GM23338 (cell line): ENCODE data around the gene ARHGEF11. TPM values are rescaled to one million over a fixed set of nuclear protein-coding genes. Genes with fewer than 3 reads are reported as not detected.

Source experiments
- ATAC-seq: fragments of 200-7000 bp; cut with Tn5 transposase; 3 replicates; pipeline ENCODE4 v1.9.1; 2020
- DNase-seq: peaks from one replicate; pipeline ENCODE4 v3.0.0-alpha.2; 2015; ENCODE audit warnings: low spot score
- H2AFZ ChIP-seq: fragments of 200-600 bp; sonication (generic); 2 replicates; pipeline ENCODE4 v1.8.0; 2016; ENCODE audit warnings: antibody characterized with exemption, mild to moderate bottlenecking, moderate library complexity
- H3F3A ChIP-seq: fragments of 200-600 bp; sonication (generic); replicated peaks from 2 replicates; pipeline ENCODE4 v1.8.0; 2017; ENCODE audit warnings: antibody characterized with exemption, mixed run types, low read depth
- H3K27ac ChIP-seq: fragments of 200-600 bp; sonication (generic); 2 replicates; pipeline ENCODE4 v1.6.1; 2016; ENCODE audit warnings: low read depth
- H3K27me3 ChIP-seq: fragments of 200-600 bp; sonication (generic); 2 replicates; pipeline ENCODE4 v1.8.0; 2016; ENCODE audit warnings: mild to moderate bottlenecking, mixed run types, moderate library complexity; ENCODE audit not compliant: insufficient read depth
- H3K36me3 ChIP-seq: fragments of 200-600 bp; sonication (generic); 2 replicates; pipeline ENCODE4 v1.8.0; 2016; ENCODE audit warnings: mild to moderate bottlenecking; ENCODE audit not compliant: insufficient read depth
- H3K4me1 ChIP-seq: fragments of 200-600 bp; sonication (generic); 2 replicates; pipeline ENCODE4 v1.8.0; 2016; ENCODE audit warnings: mild to moderate bottlenecking, moderate library complexity; ENCODE audit not compliant: insufficient read depth
- H3K4me2 ChIP-seq: fragments of 200-600 bp; sonication (generic); 2 replicates; pipeline ENCODE4 v1.7.1; 2017; ENCODE audit warnings: mixed run types
- H3K4me3 ChIP-seq: fragments of 200-600 bp; sonication (generic); 2 replicates; pipeline ENCODE4 v1.6.1; 2016; ENCODE audit warnings: mixed run types
- H3K79me2 ChIP-seq: fragments of 200-600 bp; sonication (generic); replicated peaks from 2 replicates; pipeline ENCODE4 v1.8.0; 2017; ENCODE audit warnings: mild to moderate bottlenecking; ENCODE audit not compliant: insufficient read depth
- H3K9me2 ChIP-seq: fragments of 200-600 bp; sonication (generic); 2 replicates; pipeline ENCODE4 v1.8.0; 2017; ENCODE audit not compliant: insufficient read depth
- H4K20me1 ChIP-seq: fragments of 200-600 bp; sonication (generic); replicated peaks from 2 replicates; pipeline ENCODE4 v1.8.0; 2017; ENCODE audit warnings: mild to moderate bottlenecking; ENCODE audit not compliant: insufficient read depth
- H3K27ac Mint-ChIP-seq: 2 replicates; pipeline ENCODE4 v1.8.0; 2020; ENCODE audit warnings: inconsistent platforms, mild to moderate bottlenecking, moderate library complexity, mixed read lengths
- H3K27me3 Mint-ChIP-seq: 3 replicates; pipeline ENCODE4 v1.8.0; 2022; ENCODE audit warnings: low read depth, mild to moderate bottlenecking, moderate library complexity, mixed read lengths, inconsistent platforms; ENCODE audit not compliant: insufficient read depth, poor library complexity
- H3K36me3 Mint-ChIP-seq: 3 replicates; pipeline ENCODE4 v1.8.0; 2021; ENCODE audit warnings: low read depth, mild to moderate bottlenecking, inconsistent platforms, moderate library complexity, mixed read lengths
- H3K4me1 Mint-ChIP-seq: 3 replicates; pipeline ENCODE4 v1.8.0; 2020; ENCODE audit warnings: mild to moderate bottlenecking, inconsistent platforms, mixed read lengths
- H3K4me3 Mint-ChIP-seq: 3 replicates; pipeline ENCODE4 v1.8.0; 2021; ENCODE audit warnings: moderate library complexity, mild to moderate bottlenecking, inconsistent platforms, mixed read lengths
- H3K9me3 Mint-ChIP-seq: 3 replicates; pipeline ENCODE4 v1.8.0; 2020; ENCODE audit warnings: moderate library complexity, mild to moderate bottlenecking, inconsistent platforms, mixed read lengths
- CREB1 ChIP-seq: fragments of 250-450 bp; sonication (Bioruptor Pico); IDR thresholded peaks from 2 replicates; pipeline ENCODE4 v1.5.0; 2020; ENCODE audit warnings: low read depth, mild to moderate bottlenecking, moderate library complexity
- EZH2 ChIP-seq: fragments of 200-600 bp; sonication (generic); IDR thresholded peaks from one replicate; pipeline ENCODE4 v1.8.0; 2017; ENCODE audit warnings: antibody characterized with exemption, mild to moderate bottlenecking, low read depth; ENCODE audit not compliant: unreplicated experiment
- EZH2phosphoT487 ChIP-seq: fragments of 200-600 bp; sonication (generic); IDR thresholded peaks from one replicate; pipeline ENCODE4 v1.8.1; 2018; ENCODE audit warnings: antibody characterized with exemption; ENCODE audit not compliant: unreplicated experiment
- JUNB ChIP-seq: IDR thresholded peaks from one replicate; pipeline ENCODE4 v1.6.1; 2016; ENCODE audit warnings: antibody characterized with exemption; ENCODE audit not compliant: unreplicated experiment
- NANOG ChIP-seq: IDR thresholded peaks from 2 replicates; pipeline ENCODE4 v1.6.1; 2016; ENCODE audit warnings: antibody characterized with exemption, borderline replicate concordance
- POLR2AphosphoS5 ChIP-seq: IDR thresholded peaks from 2 replicates; pipeline ENCODE4 v1.6.1; 2016; ENCODE audit warnings: antibody characterized with exemption, low read depth
- STAT1 ChIP-seq: IDR thresholded peaks from one replicate; pipeline ENCODE4 v1.6.1; 2016; ENCODE audit warnings: antibody characterized with exemption; ENCODE audit not compliant: unreplicated experiment
- ZNF331 ChIP-seq: fragments of 250-450 bp; sonication (Bioruptor Pico); IDR thresholded peaks from 2 replicates; pipeline ENCODE4 v1.5.0; 2020; ENCODE audit warnings: low read depth, mild to moderate bottlenecking, moderate library complexity
- polyA plus RNA-seq: library from polyadenylated mRNA; unstranded; fragments of >200 nt; fragmentation: Nextera tagmentation; extraction: Ambion mirVana; gene quantifications from 2 replicates; pipeline ENCODE4 v1.2.1, GENCODE V29; 2016
- total RNA-seq: library from RNA; depleted of rRNA; stranded (reverse); fragments of >200 nt; shearing (Covaris generic); gene quantifications from 2 replicates; pipeline ENCODE4 v1.2.3, GENCODE V29; 2014
- TF ChIP-seq, protein P1 (sequence below): IDR thresholded peaks from one replicate; pipeline ENCODE4 v1.6.1; 2018; ENCODE audit warnings: antibody characterized with exemption; ENCODE audit not compliant: unreplicated experiment
- TF ChIP-seq, protein P2 (sequence below): fragments of 250-450 bp; sonication (Bioruptor Pico); IDR thresholded peaks from 2 replicates; pipeline ENCODE4 v1.5.0; 2020; ENCODE audit warnings: mild to moderate bottlenecking, moderate library complexity
- TF ChIP-seq, protein P3 (sequence below), 2 experiments: fragments of 200-600 bp in 1 of 2; sonication (generic) in 1 of 2; conservative IDR thresholded peaks; 2 replicates each; pipeline versions ENCODE4 v1.5.1 to v1.6.1; 2016 to 2017; ENCODE audit warnings: antibody characterized with exemption in 2 of 2, low read depth in 2 of 2, mild to moderate bottlenecking in 2 of 2, moderate library complexity in 1 of 2

The ARHGEF11 gene
- total and polyA plus RNA-seq, 2 experiments from 2014 or later = 12.3 to 33.7 TPM

DNA sequence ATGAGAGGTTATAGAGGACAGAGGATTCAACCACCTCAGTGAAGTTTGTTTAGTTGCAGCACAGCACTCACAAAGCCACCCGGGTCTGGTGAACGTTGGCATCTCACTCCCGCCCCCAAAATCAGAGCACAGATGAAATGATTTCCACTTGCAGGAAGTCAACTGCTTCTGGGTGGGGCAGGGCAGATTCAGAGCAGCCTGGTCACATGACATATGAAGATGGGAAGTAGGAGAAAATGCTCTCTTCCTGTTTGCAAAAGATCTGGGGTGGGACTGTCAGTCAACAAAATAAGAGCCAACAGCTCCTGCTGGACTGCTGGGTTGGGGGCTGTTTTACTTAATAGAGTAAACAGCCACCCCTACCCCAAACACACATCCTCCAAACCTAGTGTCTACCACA lies 81.9 kb downstream of the ARHGEF11 start:
- no peak overlapping the region for H3K27ac Mint-ChIP-seq
- H3K4me3 Mint-ChIP-seq = no peak overlapping the region
- H3K9me2 ChIP-seq = no peaks in the 10 kb centered on the region
- peaks cover 7% of the 10 kb centered on the region for H3K27me3 Mint-ChIP-seq
- no peak for ATAC-seq
- H3K4me1 Mint-ChIP-seq = no peaks in the 10 kb centered on the region
- no peaks in the 10 kb centered on the region for H3K4me1 ChIP-seq
- TF ChIP-seq JUNB = no peak
- TF ChIP-seq STAT1 = no peak
- TF ChIP-seq ZNF331 (CRISPR knock-in tag) = no peak
- no peak for TF ChIP-seq EZH2phosphoT487
- TF ChIP-seq, protein P1, sequence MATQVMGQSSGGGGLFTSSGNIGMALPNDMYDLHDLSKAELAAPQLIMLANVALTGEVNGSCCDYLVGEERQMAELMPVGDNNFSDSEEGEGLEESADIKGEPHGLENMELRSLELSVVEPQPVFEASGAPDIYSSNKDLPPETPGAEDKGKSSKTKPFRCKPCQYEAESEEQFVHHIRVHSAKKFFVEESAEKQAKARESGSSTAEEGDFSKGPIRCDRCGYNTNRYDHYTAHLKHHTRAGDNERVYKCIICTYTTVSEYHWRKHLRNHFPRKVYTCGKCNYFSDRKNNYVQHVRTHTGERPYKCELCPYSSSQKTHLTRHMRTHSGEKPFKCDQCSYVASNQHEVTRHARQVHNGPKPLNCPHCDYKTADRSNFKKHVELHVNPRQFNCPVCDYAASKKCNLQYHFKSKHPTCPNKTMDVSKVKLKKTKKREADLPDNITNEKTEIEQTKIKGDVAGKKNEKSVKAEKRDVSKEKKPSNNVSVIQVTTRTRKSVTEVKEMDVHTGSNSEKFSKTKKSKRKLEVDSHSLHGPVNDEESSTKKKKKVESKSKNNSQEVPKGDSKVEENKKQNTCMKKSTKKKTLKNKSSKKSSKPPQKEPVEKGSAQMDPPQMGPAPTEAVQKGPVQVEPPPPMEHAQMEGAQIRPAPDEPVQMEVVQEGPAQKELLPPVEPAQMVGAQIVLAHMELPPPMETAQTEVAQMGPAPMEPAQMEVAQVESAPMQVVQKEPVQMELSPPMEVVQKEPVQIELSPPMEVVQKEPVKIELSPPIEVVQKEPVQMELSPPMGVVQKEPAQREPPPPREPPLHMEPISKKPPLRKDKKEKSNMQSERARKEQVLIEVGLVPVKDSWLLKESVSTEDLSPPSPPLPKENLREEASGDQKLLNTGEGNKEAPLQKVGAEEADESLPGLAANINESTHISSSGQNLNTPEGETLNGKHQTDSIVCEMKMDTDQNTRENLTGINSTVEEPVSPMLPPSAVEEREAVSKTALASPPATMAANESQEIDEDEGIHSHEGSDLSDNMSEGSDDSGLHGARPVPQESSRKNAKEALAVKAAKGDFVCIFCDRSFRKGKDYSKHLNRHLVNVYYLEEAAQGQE = no peak
- TF ChIP-seq, protein P2, sequence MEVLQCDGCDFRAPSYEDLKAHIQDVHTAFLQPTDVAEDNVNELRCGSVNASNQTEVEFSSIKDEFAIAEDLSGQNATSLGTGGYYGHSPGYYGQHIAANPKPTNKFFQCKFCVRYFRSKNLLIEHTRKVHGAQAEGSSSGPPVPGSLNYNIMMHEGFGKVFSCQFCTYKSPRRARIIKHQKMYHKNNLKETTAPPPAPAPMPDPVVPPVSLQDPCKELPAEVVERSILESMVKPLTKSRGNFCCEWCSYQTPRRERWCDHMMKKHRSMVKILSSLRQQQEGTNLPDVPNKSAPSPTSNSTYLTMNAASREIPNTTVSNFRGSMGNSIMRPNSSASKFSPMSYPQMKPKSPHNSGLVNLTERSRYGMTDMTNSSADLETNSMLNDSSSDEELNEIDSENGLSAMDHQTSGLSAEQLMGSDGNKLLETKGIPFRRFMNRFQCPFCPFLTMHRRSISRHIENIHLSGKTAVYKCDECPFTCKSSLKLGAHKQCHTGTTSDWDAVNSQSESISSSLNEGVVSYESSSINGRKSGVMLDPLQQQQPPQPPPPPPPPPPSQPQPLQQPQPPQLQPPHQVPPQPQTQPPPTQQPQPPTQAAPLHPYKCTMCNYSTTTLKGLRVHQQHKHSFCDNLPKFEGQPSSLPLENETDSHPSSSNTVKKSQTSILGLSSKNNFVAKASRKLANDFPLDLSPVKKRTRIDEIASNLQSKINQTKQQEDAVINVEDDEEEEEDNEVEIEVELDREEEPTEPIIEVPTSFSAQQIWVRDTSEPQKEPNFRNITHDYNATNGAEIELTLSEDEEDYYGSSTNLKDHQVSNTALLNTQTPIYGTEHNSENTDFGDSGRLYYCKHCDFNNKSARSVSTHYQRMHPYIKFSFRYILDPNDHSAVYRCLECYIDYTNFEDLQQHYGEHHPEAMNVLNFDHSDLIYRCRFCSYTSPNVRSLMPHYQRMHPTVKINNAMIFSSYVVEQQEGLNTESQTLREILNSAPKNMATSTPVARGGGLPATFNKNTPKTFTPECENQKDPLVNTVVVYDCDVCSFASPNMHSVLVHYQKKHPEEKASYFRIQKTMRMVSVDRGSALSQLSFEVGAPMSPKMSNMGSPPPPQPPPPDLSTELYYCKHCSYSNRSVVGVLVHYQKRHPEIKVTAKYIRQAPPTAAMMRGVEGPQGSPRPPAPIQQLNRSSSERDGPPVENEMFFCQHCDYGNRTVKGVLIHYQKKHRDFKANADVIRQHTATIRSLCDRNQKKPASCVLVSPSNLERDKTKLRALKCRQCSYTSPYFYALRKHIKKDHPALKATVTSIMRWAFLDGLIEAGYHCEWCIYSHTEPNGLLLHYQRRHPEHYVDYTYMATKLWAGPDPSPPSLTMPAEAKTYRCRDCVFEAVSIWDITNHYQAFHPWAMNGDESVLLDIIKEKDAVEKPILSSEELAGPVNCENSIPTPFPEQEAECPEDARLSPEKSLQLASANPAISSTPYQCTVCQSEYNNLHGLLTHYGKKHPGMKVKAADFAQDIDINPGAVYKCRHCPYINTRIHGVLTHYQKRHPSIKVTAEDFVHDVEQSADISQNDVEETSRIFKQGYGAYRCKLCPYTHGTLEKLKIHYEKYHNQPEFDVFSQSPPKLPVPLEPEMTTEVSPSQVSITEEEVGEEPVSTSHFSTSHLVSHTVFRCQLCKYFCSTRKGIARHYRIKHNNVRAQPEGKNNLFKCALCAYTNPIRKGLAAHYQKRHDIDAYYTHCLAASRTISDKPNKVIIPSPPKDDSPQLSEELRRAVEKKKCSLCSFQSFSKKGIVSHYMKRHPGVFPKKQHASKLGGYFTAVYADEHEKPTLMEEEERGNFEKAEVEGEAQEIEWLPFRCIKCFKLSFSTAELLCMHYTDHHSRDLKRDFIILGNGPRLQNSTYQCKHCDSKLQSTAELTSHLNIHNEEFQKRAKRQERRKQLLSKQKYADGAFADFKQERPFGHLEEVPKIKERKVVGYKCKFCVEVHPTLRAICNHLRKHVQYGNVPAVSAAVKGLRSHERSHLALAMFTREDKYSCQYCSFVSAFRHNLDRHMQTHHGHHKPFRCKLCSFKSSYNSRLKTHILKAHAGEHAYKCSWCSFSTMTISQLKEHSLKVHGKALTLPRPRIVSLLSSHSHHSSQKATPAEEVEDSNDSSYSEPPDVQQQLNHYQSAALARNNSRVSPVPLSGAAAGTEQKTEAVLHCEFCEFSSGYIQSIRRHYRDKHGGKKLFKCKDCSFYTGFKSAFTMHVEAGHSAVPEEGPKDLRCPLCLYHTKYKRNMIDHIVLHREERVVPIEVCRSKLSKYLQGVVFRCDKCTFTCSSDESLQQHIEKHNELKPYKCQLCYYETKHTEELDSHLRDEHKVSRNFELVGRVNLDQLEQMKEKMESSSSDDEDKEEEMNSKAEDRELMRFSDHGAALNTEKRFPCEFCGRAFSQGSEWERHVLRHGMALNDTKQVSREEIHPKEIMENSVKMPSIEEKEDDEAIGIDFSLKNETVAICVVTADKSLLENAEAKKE = no peak
- TF ChIP-seq POLR2AphosphoS5 = no peak
- no peak for TF ChIP-seq NANOG
- no peak for TF ChIP-seq EZH2
- TF ChIP-seq, protein P3, sequence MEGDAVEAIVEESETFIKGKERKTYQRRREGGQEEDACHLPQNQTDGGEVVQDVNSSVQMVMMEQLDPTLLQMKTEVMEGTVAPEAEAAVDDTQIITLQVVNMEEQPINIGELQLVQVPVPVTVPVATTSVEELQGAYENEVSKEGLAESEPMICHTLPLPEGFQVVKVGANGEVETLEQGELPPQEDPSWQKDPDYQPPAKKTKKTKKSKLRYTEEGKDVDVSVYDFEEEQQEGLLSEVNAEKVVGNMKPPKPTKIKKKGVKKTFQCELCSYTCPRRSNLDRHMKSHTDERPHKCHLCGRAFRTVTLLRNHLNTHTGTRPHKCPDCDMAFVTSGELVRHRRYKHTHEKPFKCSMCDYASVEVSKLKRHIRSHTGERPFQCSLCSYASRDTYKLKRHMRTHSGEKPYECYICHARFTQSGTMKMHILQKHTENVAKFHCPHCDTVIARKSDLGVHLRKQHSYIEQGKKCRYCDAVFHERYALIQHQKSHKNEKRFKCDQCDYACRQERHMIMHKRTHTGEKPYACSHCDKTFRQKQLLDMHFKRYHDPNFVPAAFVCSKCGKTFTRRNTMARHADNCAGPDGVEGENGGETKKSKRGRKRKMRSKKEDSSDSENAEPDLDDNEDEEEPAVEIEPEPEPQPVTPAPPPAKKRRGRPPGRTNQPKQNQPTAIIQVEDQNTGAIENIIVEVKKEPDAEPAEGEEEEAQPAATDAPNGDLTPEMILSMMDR (conservative IDR thresholded peaks at IDR 0.05; ENCODE audit: low read depth in 2 of 2) = no peak
- TF ChIP-seq CREB1 = no peak
- H3K9me3 Mint-ChIP-seq = no peaks in the 10 kb centered on the region
- no peak overlapping the region for H2AFZ ChIP-seq
- H3F3A ChIP-seq = no peaks in the 10 kb centered on the region
- no peaks in the 10 kb centered on the region for H3K79me2 ChIP-seq
- no peak overlapping the region for H3K4me2 ChIP-seq
- H3K36me3 ChIP-seq = peaks cover 11% of the 10 kb centered on the region
- no peak for DNase-seq
- peaks cover 50% of the 10 kb centered on the region for H3K36me3 Mint-ChIP-seq
- H3K4me3 ChIP-seq = no peak overlapping the region
- H3K27me3 ChIP-seq = no peaks in the 10 kb centered on the region
- no peak overlapping the region for H3K27ac ChIP-seq
- H4K20me1 ChIP-seq = no peaks in the 10 kb centered on the region
